OCI-M2 (cell line): ENCODE data around the gene CCL15.
"Not testable (repeated sequence)": the region's sequence is repeated elsewhere in the genome, so short reads cannot be mapped to it uniquely, and the experiment has no call there.

Experiments
- DNase-seq: peaks from one replicate; lab custom pipeline; 2025; ENCODE audit not compliant: unreplicated experiment; lab: John Stamatoyannopoulos, UW

CCL15 gene, protein sequence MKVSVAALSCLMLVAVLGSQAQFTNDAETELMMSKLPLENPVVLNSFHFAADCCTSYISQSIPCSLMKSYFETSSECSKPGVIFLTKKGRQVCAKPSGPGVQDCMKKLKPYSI

DNA sequence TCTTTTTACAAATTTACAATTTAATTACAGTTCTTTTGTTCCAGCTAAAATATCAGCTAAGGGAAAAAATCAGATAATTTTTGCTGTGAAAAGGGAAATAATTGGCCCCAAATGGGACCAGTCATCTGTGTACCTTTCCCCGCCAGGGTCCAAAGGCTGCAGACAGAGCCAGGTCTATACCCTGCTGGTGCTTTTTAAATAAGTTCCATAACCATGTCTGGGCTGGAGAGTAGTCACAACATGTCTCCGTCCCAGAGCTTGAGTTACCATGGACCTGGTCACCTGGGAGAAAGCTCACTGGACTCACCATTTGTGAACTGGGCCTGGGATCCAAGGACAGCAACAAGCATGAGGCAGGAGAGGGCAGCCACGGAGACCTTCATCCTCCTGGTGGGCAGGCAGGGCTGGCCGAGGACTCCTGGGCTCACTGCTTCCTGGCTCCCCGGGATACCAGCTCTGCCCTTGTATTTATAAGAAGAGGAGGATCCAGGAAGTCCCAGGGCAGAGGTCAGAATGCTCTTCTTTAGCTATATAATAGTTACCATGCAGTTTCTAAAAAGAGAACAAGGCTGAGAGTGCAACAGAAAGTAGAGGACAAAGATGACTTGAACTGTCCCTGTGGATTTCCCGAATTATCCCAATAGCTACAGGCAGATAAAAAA, at the start of gene CCL15:
Gene CCL15 (minus strand): TSS at position 444 of the 662 bp plus-strand sequence. CDS start 61 bp downstream, at position 383.
- DNase-seq: no peak

DNA sequence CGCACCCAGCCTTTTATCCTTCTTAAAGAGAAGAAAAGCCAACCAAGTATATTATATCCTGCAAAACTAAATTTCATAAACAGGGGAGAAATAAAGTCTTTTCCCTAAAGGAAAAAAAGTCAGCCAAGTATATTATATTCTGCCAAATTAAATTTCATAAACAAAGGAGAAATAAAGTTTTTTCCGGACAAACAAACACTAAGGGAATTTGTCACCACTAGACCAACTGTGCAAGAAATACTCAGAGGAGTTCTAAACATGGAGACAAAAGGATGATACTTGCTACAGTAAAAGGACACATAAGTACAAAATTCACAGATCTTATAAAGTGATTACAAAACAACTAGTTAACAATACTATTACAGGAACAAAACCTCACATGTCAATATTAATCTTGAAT, 48.3 kb upstream of the CCL15 start:
- DNase-seq: no peak

DNA sequence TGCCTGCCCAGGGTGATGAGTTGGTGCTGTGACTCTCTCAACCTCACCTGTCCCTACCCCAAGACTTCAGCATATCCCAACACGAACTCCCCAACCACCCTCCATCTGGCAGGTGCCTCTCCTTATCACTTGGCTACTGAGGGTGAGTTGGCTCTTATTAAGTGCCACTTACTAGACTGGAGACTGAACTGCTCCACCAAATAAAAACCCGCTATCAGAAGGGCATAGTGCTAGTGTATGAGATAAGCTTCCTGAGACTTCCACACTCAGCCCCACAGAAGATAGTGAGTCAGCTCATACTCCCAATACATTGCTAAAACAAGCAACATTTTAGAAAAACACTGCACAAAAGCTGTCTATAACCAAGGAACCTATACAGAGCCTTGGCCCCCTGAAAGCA, 46.7 kb upstream of the CCL15 start:
- no peak for DNase-seq

DNA sequence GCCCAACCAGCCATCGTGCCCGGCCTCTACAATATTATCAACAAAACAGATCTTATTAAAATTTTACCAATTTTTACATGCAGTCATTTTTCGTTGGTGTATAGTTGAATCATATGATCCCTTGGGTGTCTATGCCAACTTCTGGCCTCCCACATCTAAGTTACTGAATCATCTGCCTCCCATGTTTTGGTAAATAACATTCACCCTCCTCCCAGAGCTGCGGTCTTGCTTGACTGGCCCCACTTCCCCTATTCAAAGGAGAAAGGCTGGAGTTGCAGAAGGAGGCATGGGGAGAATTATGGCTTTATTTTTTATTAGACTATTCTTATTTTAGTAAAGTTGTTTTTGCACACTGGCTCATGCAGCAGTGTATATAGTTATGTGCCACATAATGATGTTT, 34.9 kb upstream of the CCL15 start:
- DNase-seq: no peak

DNA sequence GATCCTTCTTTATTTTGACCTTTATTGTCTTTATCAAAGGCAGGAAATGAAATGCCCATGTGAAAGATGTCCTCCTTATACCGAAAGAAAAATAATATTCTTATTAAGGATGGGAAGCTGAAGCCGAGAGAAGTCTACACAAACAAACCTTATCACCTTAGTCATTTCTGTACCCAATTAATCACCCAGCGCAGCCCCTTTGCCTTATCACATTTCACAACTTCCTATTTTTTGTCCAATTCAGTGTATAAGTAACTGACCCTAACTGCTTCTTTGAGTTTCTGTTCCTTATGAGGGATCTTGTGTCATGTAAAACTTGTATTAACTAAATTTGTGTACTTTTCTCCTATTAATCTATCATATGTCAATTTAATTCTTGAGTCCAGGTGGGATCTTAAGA, 32.8 kb upstream of the CCL15 start:
- no peak for DNase-seq

DNA sequence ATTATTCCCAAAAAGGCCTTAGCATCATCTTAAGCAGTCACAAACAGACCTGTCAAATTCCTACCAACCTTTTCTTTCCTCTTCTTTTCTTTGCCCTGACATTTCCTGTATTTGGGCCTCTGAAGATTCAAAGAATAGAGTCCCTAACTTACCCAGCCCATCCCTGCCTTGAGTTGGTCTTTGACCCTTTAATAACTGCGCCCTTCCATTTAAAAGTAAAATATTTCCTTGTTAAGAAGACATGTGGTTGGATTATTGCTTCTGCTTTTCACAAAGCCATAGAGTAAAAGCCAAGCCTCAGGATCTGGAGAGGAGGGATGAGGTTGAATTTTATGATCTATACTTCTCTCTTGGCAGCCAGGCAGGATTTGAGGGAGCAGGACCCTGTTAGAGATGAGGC, 29.6 kb upstream of the CCL15 start:
- no peak for DNase-seq

DNA sequence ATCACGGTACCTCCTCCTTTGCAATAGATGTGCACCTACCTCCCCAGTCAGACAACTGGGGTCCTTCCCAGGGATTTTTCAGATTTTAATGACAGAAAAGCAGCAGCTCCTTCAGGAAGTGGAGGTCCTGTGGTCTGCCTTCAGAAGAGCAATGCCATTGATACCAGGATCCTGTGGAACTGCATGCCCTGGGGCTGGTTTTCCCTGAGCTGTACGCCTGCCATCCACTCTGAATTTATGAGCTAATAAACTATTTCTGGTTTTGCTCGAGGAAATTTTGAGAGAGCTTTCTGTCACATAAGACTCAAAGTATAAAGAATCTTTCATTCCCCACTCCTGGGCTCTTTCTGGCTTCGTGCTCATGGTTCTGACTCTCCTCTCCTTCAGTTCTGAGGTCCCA, 26.4 kb upstream of the CCL15 start:
- no peak for DNase-seq

DNA sequence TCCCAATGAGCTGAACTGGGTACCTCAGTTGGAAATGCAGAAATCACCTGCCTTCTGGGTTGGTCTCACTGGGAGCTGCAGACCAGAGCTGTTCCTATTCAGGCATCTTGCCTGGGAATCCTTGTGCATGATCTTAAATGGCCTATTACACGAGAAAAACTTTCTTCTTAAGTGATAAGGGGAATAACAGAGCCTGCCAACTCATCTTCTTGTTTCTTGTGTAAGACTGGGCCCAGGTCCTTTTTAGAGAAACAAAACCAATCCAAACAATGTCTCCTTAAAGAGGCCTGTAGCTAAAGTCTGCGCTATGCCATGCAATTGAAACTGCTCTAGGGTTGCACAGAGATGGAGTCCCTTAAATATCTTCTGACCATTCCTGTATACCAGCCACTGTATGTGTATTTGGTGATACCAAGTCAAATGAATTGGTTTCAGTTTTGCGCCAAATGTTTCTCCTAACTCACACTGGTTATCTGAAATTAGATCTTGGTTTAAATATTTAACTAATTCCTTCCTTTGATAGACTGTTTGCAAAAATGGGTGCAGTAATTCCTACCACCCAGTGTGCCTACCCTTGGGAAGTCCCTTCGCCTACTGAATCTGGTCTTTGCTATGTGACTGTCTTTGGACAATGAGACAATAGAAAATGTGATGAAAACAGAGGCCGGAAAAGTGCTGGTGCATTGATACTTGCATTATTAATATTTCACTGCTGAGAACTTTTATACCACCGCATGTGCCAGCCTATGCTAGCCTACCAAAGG, 22.9 kb upstream of the CCL15 start:
- DNase-seq: no peak

DNA sequence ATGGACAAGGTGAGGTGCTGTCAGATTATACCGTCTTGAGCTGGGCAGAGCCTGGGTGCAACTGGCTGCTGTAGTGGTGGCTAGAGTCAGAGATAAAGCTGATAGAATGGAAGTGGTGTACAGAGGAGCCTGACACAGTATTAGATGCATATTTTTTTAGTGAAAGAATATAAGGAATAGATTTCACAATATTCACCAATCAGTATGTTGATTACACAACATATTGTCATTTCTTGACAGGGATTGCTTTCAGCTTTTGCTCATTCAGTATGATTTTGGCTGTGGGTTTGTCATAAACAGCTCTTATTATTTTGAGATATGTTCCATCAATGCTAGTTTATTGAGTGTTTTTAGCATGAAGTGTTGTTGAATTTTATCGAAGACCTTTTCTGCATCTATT, 18.1 kb upstream of the CCL15 start:
- DNase-seq: no peak

DNA sequence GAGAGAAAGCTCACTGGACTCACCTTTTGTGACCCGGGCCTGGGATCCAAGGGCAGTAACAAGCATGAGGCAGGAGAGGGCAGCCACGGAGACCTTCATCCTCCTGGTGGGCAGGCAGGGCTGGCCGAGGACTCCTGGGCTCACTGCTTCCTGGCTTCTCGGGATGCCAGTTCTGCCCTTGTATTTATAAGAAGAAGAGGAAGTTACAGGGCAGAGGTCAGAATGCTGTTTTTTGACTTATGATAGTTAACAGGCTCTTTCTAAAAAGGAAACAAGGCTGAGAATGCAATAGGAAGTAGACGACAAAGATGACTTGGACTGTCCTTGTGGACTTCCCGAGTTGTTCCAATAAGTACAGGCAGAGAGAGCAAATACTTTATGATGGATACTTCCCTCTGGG, 16.4 kb upstream of the CCL15 start, which contains the start of gene CCL23:
Gene CCL23 (minus strand): TSS at position 174 of the 400 bp plus-strand sequence. CDS start 75 bp downstream, at position 99.
- no peak for DNase-seq

DNA sequence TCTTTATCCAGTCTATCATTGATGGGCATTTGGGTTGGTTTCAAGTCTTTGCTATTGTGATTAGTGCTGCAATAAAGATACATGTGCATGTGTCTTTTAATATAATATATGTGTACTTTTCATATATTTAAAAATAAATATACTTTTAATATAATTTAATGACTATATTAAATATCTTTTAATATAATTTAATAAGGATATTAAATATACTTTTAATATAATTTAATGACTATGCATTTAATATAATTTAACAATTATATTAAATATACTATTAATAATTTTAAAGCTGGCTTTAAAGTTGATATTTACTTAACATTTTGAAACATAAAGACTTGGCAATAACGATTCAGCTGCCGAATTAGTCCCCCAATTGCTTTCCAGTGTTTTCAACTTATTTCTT, 15.2 kb upstream of the CCL15 start:
- no peak for DNase-seq

DNA sequence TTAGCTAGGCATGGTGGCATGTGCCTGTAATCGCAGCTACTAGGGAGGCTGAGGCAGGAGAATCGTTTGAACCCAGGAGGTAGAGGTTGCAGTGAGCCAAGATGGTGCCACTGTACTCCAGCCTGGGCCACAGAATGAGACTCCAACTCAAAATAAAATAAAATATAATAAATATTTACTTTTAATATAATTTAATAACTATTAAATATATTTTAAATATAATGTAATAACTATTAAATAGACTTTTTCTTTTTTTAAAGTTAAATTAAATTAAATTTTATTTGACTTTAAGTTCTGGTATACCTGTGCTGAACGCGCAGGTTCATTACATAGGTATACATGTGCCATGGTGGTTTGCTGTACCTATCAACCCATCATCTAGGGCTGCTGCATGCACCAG, 14.5 kb upstream of the CCL15 start:
- not testable (repeated sequence) for DNase-seq

DNA sequence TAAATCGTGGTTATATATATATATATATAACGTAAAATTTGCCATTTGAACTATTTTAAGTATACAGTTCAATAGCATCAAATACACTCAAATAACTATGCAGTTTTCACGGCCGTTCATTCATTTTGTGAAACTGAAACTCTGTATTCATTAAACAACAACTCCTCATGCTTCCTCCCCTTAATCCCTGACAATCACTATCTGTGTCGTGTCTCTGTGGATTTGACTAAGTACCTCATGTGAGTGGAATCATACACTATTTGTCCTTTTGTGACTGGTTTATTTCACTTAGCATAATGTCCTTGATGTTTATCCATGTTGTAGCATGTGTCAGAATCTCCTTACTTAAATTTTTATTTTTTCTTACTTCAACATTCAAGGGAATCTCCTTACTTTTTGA, 13.6 kb upstream of the CCL15 start:
- no peak for DNase-seq

DNA sequence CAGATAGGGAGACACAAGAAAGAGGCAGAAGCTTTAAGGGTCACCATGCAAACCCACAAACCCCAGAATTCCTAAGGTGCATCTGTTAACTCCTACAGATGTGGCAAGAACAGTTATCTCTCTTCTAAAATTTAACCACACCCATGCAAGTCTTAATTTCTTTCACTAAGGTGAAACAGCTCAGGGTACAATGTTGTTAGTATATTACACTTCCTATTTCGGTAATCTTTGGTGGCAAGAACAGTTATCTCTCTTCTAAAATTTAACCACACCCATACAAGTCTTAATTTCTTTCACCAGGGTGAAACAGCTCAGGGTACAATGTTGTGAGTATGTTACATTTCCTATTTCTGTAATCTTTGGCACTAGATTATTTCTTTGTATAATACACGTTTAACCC, 9.8 kb upstream of the CCL15 start:
- DNase-seq: no peak

DNA sequence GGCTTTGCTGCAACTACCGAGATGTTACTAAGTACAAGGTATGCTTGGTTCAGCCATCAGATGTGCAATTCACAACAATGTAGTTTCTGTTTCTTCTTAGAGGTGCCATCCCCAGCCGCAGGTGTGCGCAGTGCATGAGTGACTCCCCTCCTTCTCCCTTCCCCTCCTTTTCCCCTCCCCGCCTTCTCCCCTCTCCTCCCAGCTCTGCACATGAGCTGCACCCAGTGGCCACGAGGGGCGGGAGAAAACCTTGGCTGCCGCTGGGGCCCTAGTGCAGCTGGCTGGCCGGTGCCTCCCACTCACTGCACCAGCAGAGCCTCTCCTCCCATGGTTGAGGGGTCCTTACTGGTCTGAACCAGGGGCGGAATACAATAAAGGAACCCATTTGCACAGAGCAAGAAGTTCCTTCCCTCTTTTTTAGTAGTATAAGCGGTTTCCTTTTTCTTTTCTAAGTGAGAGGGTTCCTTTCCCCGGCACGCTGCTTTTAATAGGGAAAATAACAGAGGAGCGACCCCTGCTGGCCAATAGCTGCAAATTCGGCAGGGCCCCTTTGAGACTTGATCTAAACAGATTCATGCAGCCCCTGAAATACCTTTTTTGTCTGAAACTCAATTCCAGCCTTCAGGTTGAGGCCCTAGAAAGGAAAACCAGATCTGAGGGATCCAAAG, 7.8 kb upstream of the CCL15 start:
- no peak for DNase-seq

DNA sequence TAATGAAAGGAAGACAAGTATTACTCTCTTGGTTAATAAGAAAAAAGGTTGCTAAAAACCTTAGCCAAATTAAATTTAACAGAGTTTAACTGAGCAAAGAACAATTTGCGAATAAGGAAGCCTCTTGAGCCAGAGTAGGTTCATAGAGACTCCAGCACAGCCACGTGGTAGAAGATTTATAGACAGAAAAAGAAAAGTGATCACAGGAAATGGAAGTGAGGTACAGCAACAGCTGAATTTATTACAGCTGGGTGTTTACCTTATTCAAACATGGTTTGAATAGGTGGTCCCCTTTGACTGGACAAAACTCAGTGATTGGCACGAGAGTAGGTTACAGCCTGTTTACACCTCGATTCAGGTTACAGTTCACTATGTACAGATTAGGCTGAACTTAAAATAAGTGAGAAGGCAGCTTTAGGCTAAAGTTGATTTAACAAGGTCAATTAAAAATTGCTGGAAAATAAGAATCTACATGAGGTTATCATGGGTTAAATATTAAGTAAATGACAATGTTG, 3.3 kb upstream of the CCL15 start:
- no peak for DNase-seq

DNA sequence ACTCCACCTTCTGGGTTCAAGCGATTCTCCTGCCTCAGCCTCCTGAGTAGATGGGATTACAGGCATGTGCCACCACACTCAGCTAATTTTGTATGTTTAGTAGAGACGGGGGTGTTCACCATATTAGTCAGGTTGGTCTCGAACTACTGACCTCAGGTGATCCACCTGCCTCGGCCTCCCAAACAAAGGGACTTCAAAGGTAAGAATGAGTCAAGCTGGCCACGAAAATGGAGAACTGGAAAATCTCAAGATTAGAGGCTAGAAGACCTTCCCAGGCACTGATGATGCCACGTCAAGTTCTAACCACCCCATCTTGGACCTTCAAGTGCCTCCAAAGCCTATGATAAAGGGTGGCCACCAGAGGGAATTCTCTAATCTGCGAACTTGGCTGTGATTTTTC, 1.3 kb upstream of the CCL15 start:
- DNase-seq: no peak

DNA sequence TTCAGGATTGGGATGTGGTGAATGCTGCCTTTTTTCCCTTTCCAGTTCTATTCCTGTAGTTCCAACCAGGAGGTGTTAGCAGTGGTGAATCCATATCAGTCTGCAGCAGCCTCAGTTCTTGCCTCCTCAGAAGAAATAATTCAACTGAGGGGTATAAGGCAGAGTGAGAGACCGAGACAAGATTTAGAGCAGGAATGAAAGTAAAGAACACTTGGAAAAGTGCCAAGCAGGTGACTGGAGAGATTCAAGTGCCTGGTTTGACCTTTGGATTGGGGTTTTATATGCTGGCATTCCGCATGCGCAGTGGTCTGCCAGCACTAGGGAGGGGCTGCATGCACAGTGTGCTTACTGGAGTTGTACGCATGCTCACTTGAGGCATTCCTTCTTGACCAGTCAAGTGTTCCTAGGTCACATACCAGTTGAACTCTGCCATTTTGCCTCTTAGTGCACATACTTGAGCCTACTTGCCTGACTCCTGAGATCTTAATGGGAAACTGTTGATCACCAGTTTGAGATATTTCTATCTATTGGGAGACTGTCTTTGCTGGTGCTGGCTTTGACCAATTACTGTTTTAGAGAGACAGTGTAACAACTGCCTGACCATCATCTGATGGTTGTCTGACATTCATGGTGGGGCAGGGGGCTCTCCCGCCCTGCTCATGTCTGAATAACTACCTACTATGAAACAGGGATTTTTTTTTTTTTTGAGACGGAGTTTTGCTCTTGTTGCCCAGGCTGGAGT, 680 bp upstream of the CCL15 start:
- DNase-seq: no peak

DNA sequence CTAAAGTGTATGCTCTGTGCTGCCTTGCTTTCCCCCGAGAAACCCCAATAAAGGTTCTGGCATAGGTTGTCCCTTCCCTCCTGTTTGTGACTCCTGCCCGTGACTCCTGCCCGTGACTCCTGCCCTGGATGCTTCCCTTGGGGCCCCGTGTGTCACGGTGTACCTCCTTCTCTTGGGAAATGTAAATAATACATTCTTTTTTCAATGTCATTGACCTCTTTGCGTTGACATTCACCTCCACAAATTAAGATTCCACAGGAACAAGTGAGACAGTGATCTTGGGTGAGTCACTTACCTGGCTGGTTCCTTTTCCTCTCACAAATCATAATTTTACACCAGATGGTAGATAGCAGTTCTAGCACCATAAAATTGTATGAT, 632 bp downstream of the CCL15 start:
- DNase-seq: no peak

DNA sequence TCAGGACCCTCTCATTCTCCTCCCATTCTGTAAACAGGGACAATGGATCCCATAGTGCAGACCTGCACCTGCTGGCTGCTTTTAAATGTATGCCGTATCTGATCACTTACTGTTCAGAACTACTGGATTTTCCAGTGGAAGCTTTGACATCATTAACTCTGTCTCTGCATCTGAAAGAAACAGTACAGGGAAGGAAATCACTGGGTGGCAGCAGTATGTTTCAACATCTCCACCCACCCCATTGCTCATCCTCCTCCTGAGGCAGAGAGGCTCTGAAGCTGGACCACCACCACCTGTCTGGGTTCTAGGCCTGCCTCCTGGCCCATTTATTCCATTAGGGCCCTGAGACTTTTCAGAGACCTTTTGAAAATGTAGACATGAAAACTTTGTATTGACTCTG, 2.6 kb downstream of the CCL15 start:
- no peak for DNase-seq

DNA sequence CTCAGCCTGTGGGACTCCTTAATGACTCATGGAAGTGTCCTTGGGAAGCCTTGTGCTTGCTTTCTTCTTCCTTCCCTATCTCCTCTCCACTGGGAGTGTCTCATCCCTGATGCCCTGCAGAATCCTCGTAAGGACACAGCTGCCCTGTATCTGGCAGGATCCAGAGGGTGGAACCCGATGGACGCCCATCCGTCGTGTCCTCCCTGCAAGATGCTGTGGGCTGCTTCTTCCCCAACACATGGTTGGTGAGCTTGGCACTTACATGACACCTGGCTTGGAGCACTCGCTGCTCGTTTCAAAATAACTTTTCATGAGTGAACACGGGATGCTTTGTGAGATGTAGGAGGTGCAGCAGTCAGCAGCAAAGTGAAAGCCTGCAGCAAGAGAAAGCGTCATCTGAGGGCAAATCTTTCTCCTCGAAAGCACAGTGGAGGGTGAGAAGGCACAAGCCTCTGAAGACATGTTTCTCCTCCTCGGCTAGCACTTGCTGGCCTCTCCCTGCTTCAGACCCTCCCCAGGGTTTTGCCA, 3.3 kb downstream of the CCL15 start:
- no peak for DNase-seq
